WTC11 (cell line): ENCODE data around the gene PTGES3L. TPM values are rescaled to one million over a fixed set of nuclear protein-coding genes. Genes with fewer than 3 reads are reported as not detected.

Experiments used
- ATAC-seq: fragments of 200-7000 bp; cut with Tn5 transposase; 2 replicates; pipeline ENCODE4 v1.10.0; 2021; ENCODE audit warnings: mild to moderate bottlenecking, moderate library complexity
- CTCF ChIA-PET: fragments of 300-600 bp; sonication (Branson Sonifier 250); formaldehyde crosslinking; loops from one replicate; lab custom pipeline; 2021; ENCODE audit warnings: antibody characterized with exemption; lab: Charles Lee
- POLR2A ChIA-PET: fragments of 350-600 bp; sonication (Branson Sonifier 250); formaldehyde crosslinking; loops from one replicate; lab custom pipeline; 2021; ENCODE audit warnings: antibody characterized with exemption; lab: Charles Lee
- DNase-seq: peaks from one replicate; pipeline ENCODE4 v3.0.0; 2021; ENCODE audit warnings: low spot score
- H3K27ac Mint-ChIP-seq: 2 replicates; pipeline ENCODE4 v1.8.0; 2021; ENCODE audit warnings: mixed read lengths
- H3K27me3 Mint-ChIP-seq: 2 replicates; pipeline ENCODE4 v1.8.0; 2021; ENCODE audit warnings: low read depth, mild to moderate bottlenecking, moderate library complexity, mixed read lengths
- H3K36me3 Mint-ChIP-seq: 2 replicates; pipeline ENCODE4 v1.8.0; 2021; ENCODE audit warnings: mixed read lengths
- H3K4me1 Mint-ChIP-seq: 2 replicates; pipeline ENCODE4 v1.8.0; 2022; ENCODE audit warnings: mixed read lengths
- H3K4me3 Mint-ChIP-seq: 2 replicates; pipeline ENCODE4 v1.8.0; 2021; ENCODE audit warnings: mild to moderate bottlenecking, moderate library complexity, mixed read lengths
- H3K9me3 Mint-ChIP-seq: 2 replicates; pipeline ENCODE4 v1.8.0; 2021; ENCODE audit warnings: mixed read lengths
- CREM ChIP-seq: sonication (generic); formaldehyde crosslinking; IDR thresholded peaks from 2 replicates; pipeline ENCODE4 v1.8.1; 2022; ENCODE audit warnings: mild to moderate bottlenecking, missing genetic modification reagents, moderate library complexity
- ETV6 ChIP-seq: sonication (generic); formaldehyde crosslinking; IDR thresholded peaks from 2 replicates; pipeline ENCODE4 v1.8.1; 2022; ENCODE audit warnings: mild to moderate bottlenecking, missing genetic modification reagents
- FOXJ3 ChIP-seq: sonication (generic); formaldehyde crosslinking; IDR thresholded peaks from 2 replicates; pipeline ENCODE4 v1.9.0; 2021; ENCODE audit warnings: missing genetic modification reagents, mild to moderate bottlenecking, borderline replicate concordance
- FOXK1 ChIP-seq: sonication (generic); formaldehyde crosslinking; IDR thresholded peaks from 2 replicates; pipeline ENCODE4 v1.8.0; 2022; ENCODE audit warnings: mild to moderate bottlenecking, moderate library complexity, missing genetic modification reagents
- GRHL2 ChIP-seq: fragments of 250-450 bp; sonication (Bioruptor Pico); IDR thresholded peaks from 2 replicates; pipeline ENCODE4 v1.8.0; 2022; ENCODE audit warnings: mild to moderate bottlenecking, moderate library complexity; ENCODE audit not compliant: insufficient replicate concordance, severe bottlenecking
- GTF2I ChIP-seq: fragments of 250-450 bp; sonication (Bioruptor Pico); conservative IDR thresholded peaks from 2 replicates; pipeline ENCODE4 v1.4.0; 2021; ENCODE audit warnings: mild to moderate bottlenecking
- JAZF1 ChIP-seq: fragments of 250-450 bp; sonication (Bioruptor Pico); IDR thresholded peaks from 2 replicates; pipeline ENCODE4 v1.9.0; 2021; ENCODE audit warnings: moderate library complexity, mild to moderate bottlenecking, inconsistent platforms
- NFE2L1 ChIP-seq: sonication (generic); formaldehyde crosslinking; IDR thresholded peaks from 2 replicates; pipeline ENCODE4 v1.8.1; 2023; ENCODE audit warnings: missing genetic modification reagents
- NR2C2 ChIP-seq: sonication (generic); formaldehyde crosslinking; IDR thresholded peaks from 2 replicates; pipeline ENCODE4 v1.8.0; 2022; ENCODE audit warnings: mild to moderate bottlenecking, missing genetic modification reagents
- RELA ChIP-seq: sonication (generic); formaldehyde crosslinking; IDR thresholded peaks from 2 replicates; pipeline ENCODE4 v1.8.1; 2022; ENCODE audit warnings: missing genetic modification reagents, mild to moderate bottlenecking, borderline replicate concordance
- SMAD4 ChIP-seq: sonication (generic); formaldehyde crosslinking; IDR thresholded peaks from 2 replicates; pipeline ENCODE4 v1.8.0; 2022; ENCODE audit warnings: mild to moderate bottlenecking, missing genetic modification reagents
- SP1 ChIP-seq: sonication (generic); formaldehyde crosslinking; conservative IDR thresholded peaks from 2 replicates; pipeline ENCODE4 v1.8.1; 2022; ENCODE audit warnings: missing genetic modification reagents
- TEAD4 ChIP-seq: sonication (generic); formaldehyde crosslinking; IDR thresholded peaks from 2 replicates; pipeline ENCODE4 v1.8.0; 2022; ENCODE audit warnings: mild to moderate bottlenecking, missing genetic modification reagents
- ZBTB21 ChIP-seq: sonication (generic); formaldehyde crosslinking; IDR thresholded peaks from 2 replicates; pipeline ENCODE4 v1.8.1; 2023; ENCODE audit warnings: mild to moderate bottlenecking, missing genetic modification reagents, borderline replicate concordance
- ZNF263 ChIP-seq: sonication (generic); formaldehyde crosslinking; IDR thresholded peaks from 2 replicates; pipeline ENCODE4 v1.8.1; 2022; ENCODE audit warnings: low read depth, mild to moderate bottlenecking, moderate library complexity, missing genetic modification reagents
- ZNF281 ChIP-seq: sonication (generic); formaldehyde crosslinking; IDR thresholded peaks from 2 replicates; pipeline ENCODE4 v1.8.0; 2023; ENCODE audit warnings: mild to moderate bottlenecking, missing genetic modification reagents
- ZNF396 ChIP-seq: fragments of 250-450 bp; sonication (Bioruptor Pico); IDR thresholded peaks from 2 replicates; pipeline ENCODE4 v1.8.0; 2021; ENCODE audit warnings: mild to moderate bottlenecking, moderate library complexity, borderline replicate concordance
- ZNF512 ChIP-seq: sonication (generic); formaldehyde crosslinking; IDR thresholded peaks from 2 replicates; pipeline ENCODE4 v1.8.1; 2022; ENCODE audit warnings: missing genetic modification reagents, borderline replicate concordance
- total RNA-seq: library from RNA; stranded (reverse); gene quantifications from 3 replicates; pipeline ENCODE4 v1.2.3, GENCODE V29; 2021
- TF ChIP-seq, protein P1 (sequence below): sonication (generic); formaldehyde crosslinking; IDR thresholded peaks from 2 replicates; pipeline ENCODE4 v1.8.1; 2022; ENCODE audit warnings: low read depth, missing genetic modification reagents, borderline replicate concordance
- TF ChIP-seq, protein P2 (sequence below): fragments of 200-600 bp; IDR thresholded peaks from 2 replicates; pipeline ENCODE4 v1.8.0; 2022; ENCODE audit warnings: antibody characterized with exemption
- TF ChIP-seq, protein P3 (sequence below): sonication (generic); formaldehyde crosslinking; IDR thresholded peaks from 2 replicates; pipeline ENCODE4 v1.8.0; 2022; ENCODE audit warnings: mild to moderate bottlenecking, missing genetic modification reagents

PTGES3L gene
- total RNA-seq, 1 experiment from 2014 or later: 2.1 TPM

DNA sequence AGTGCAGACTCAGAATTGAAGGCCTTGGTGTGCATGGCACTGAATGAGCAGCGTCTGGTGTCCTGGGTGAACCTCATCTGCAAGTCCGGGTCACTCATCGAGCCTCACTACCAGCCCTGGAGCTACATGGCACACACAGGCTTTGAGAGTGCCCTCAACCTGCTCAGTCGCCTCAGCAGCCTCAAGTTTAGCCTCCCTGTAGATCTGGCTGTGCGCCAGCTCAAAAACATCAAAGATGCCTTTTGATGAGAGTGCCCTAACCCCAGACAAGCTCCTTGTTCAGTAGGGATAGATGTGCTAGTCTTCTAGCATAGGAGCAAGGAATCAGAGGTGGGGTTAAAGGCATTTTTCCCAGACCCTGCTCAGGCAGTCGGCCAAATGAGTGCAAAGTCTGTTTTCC lies 11.6 kb upstream of the PTGES3L start:
- no peaks in the 10 kb centered on the region for H3K4me1 Mint-ChIP-seq
- CTCF ChIA-PET: no interaction called here
- POLR2A ChIA-PET: interaction anchor here (0.6 kb wide), 1 partner anchor 431 kb away, joined by 3 read pairs; no protein-coding TSS in a partner anchor
- H3K36me3 Mint-ChIP-seq: peaks cover 55% of the 10 kb centered on the region
- H3K4me3 Mint-ChIP-seq: no peak overlapping the region
- H3K27me3 Mint-ChIP-seq: no peaks in the 10 kb centered on the region
- TF ChIP-seq ZNF263 (CRISPR knock-in tag): no peak
- no peak for TF ChIP-seq FOXJ3 (CRISPR knock-in tag)
- TF ChIP-seq RELA: no peak
- TF ChIP-seq TEAD4 (CRISPR knock-in tag): no peak
- TF ChIP-seq CREM (CRISPR knock-in tag): no peak
- no peak for TF ChIP-seq GRHL2
- no peak for TF ChIP-seq SP1 (CRISPR knock-in tag)
- TF ChIP-seq FOXK1 (CRISPR knock-in tag): no peak
- TF ChIP-seq ZNF281 (CRISPR knock-in tag): no peak
- TF ChIP-seq, all 79 proteins: peak for 0
- Mint-ChIP-seq H3K9me3 (no peaks in the 10 kb centered on the region), H3K27ac (no peak overlapping the region)
- DNase-seq: no peak
- no peak for ATAC-seq

DNA sequence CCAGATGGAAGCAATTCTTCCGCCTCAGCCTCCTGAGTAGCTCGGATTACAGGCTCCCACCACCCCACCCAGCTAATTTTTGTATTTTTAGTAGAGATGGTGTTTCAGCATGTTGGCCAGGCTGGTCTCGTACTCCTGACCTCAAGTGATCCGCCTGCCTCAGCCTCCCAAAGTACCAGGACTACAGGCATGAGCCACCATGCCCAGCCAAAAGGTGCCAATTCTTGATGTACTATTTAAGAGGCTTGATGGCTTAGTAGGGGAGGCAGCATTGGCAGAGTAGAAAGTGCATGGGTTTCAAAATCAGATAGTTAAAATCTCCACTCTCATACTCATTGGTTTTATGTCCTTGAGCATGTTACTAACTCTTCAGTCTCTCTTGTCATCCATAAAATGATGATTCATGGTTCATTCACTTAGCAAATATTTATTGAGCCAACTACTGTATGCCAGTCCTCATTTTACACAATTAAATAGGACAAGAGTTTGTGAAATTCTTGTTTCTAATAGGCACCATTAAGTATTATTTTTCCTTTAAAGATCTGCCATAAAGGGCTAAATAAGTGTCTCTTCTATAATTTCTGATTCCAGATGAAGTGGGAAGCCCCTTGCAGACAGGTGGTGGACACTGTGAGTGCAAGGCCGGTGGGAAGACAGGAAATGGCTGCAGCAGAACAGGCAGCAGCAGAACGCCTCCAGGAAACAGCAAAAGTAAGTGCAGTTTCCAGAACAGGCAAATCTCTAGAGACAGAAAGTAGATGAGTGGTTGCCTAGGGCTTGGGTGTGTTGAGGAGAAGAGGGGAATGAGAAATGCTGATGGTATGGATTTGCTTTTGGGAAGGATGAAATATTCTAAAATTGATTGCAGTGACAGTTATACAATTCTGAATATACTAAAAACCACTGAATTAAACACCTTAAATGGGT lies 10.1 kb upstream of the PTGES3L start:
- DNase-seq (no peak), ATAC-seq (no peak)
- Mint-ChIP-seq H3K9me3 (no peaks in the 10 kb centered on the region), H3K4me1 (no peaks in the 10 kb centered on the region), H3K27me3 (no peaks in the 10 kb centered on the region), H3K4me3 (no peak overlapping the region), H3K27ac (no peak overlapping the region), H3K36me3 (peaks cover 66% of the 10 kb centered on the region)
- TF ChIP-seq, protein P1, sequence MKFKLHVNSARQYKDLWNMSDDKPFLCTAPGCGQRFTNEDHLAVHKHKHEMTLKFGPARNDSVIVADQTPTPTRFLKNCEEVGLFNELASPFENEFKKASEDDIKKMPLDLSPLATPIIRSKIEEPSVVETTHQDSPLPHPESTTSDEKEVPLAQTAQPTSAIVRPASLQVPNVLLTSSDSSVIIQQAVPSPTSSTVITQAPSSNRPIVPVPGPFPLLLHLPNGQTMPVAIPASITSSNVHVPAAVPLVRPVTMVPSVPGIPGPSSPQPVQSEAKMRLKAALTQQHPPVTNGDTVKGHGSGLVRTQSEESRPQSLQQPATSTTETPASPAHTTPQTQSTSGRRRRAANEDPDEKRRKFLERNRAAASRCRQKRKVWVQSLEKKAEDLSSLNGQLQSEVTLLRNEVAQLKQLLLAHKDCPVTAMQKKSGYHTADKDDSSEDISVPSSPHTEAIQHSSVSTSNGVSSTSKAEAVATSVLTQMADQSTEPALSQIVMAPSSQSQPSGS (CRISPR knock-in tag): no peak
- no peak for TF ChIP-seq NFE2L1 (CRISPR knock-in tag)
- no peak for TF ChIP-seq ETV6 (CRISPR knock-in tag)
- POLR2A ChIA-PET: no interaction called here
- CTCF ChIA-PET: no interaction called here

DNA sequence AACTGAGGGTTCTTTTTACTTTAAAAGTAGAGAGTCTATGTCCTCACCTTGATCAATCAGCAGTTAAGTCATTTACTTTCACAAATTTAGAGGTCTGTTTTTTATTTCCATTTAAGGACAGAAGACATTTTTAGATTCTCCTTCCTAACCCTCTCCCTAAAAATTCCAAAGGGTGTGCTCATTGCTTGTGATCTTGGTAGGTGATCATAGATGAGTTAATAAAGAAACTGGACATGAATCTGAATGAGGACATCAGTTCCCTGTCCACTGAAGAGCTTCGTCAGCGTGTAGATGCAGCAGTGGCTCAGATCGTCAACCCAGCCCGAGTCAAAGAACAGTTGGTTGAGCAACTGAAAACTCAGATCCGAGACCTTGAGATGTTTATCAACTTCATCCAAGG lies 9.3 kb upstream of the PTGES3L start:
- Mint-ChIP-seq H3K27ac (no peak overlapping the region), H3K9me3 (no peaks in the 10 kb centered on the region), H3K36me3 (peaks cover 73% of the 10 kb centered on the region), H3K4me1 (no peaks in the 10 kb centered on the region), H3K27me3 (no peaks in the 10 kb centered on the region), H3K4me3 (no peak overlapping the region)
- CTCF ChIA-PET: interaction anchor here (3.2 kb wide), 1 partner anchor 9 kb away, joined by 9 read pairs; the partner anchor contains the start of gene RPL27
- POLR2A ChIA-PET: no interaction called here
- DNase-seq (no peak), ATAC-seq (no peak)
- no peak for TF ChIP-seq JAZF1 (CRISPR knock-in tag)
- TF ChIP-seq, protein P1 (CRISPR knock-in tag): no peak
- no peak for TF ChIP-seq SP1 (CRISPR knock-in tag)
- TF ChIP-seq ZNF396 (CRISPR knock-in tag): no peak
- TF ChIP-seq, protein P2, sequence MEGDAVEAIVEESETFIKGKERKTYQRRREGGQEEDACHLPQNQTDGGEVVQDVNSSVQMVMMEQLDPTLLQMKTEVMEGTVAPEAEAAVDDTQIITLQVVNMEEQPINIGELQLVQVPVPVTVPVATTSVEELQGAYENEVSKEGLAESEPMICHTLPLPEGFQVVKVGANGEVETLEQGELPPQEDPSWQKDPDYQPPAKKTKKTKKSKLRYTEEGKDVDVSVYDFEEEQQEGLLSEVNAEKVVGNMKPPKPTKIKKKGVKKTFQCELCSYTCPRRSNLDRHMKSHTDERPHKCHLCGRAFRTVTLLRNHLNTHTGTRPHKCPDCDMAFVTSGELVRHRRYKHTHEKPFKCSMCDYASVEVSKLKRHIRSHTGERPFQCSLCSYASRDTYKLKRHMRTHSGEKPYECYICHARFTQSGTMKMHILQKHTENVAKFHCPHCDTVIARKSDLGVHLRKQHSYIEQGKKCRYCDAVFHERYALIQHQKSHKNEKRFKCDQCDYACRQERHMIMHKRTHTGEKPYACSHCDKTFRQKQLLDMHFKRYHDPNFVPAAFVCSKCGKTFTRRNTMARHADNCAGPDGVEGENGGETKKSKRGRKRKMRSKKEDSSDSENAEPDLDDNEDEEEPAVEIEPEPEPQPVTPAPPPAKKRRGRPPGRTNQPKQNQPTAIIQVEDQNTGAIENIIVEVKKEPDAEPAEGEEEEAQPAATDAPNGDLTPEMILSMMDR: no peak
- no peak for TF ChIP-seq SMAD4 (CRISPR knock-in tag)
- TF ChIP-seq NR2C2: no peak
- TF ChIP-seq GTF2I (CRISPR knock-in tag): no peak
- TF ChIP-seq, protein P3, sequence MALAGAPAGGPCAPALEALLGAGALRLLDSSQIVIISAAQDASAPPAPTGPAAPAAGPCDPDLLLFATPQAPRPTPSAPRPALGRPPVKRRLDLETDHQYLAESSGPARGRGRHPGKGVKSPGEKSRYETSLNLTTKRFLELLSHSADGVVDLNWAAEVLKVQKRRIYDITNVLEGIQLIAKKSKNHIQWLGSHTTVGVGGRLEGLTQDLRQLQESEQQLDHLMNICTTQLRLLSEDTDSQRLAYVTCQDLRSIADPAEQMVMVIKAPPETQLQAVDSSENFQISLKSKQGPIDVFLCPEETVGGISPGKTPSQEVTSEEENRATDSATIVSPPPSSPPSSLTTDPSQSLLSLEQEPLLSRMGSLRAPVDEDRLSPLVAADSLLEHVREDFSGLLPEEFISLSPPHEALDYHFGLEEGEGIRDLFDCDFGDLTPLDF (CRISPR knock-in tag): no peak
- TF ChIP-seq ZNF512 (CRISPR knock-in tag): no peak
- TF ChIP-seq ZBTB21: no peak
